Measurements from ENCODE around the gene ANP32E.

- TF ChIP-seq CTCF (conservative IDR thresholded peaks at IDR 0.05) (peak; percentile 86), EZH2 (IDR thresholded peaks at IDR 0.05; ENCODE audit: low read depth) (no peak)
These were observed 66.8 kb downstream of the ANP32E start for GRCh38 chr1:150168960-150169601.

All from PC-9 (cell line).